HL-60/S4 treated with phorbol 12-myristate 13-acetate at 8.2 ng/mL for 4 days and 3 days (cell line): ENCODE results near the gene TUBGCP4.

Source experiments
- in situ Hi-C: fragments of 300-500 bp; cut with MboI; formaldehyde crosslinking; loops from 2 replicates; pipeline ENCODE4 v1.15.0; 2022; ENCODE audit warnings: low sequenced_read_pairs

Gene TUBGCP4

DNA sequence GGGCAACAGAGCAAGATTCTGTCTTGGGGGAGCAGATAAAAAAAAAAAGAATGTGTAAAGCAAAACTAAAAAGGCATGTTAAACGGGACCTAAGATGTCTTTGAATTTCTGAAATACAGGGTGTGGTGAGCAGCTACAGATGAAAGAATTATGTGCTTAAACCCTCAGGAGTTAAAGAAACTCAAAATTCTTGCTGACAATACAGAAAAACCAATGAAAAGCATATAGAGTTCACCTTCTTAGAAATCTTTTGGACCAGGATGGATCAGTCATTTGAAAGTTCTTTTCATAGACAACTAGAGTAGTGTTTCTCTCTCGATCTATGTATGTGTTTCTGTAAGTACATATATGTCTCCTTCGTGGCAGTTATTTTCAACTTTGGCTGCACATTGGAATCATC lies 31.4 kb downstream of the TUBGCP4 start:
- in situ Hi-C loops = no loop called here

GRCh38 chr15:43403616-43404015 lies 32.7 kb downstream of the TUBGCP4 start:
- in situ Hi-C loops = no loop called here

GRCh38 chr15:43404130-43404529 lies 33.2 kb downstream of the TUBGCP4 start:
- in situ Hi-C loops = no loop called here

- in situ Hi-C loops = no loop called here
These were observed 35.3 kb downstream of the TUBGCP4 start for GRCh38 chr15:43406189-43406588.

GRCh38 chr15:43406808-43407207 lies 35.9 kb downstream of the TUBGCP4 start:
- in situ Hi-C loops = no loop called here

DNA sequence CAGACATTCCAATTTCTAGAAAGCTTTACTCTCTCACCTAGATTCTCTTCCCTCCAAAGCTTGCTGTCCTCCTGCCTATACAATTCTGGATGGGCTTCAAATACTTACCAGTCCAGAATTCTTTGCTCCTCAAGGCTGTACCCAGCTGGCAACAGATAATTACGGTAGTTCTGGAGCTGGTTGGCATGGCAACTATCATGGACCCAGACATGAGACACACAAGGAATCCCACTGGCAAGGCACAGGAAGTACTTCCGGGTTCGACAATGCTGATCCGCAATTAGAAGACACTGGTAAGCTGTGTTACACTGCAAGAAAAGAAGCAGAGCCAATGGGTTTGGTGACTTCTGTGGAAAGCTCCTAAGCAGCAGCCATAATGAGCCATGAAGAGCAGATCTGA lies 37.9 kb downstream of the TUBGCP4 start:
- in situ Hi-C loops = no loop called here

GRCh38 chr15:43410572-43411214 lies 39.8 kb downstream of the TUBGCP4 start:
- in situ Hi-C loops = no loop called here

GRCh38 chr15:43412096-43412495 lies 41.2 kb downstream of the TUBGCP4 start:
- in situ Hi-C loops = no loop called here

DNA sequence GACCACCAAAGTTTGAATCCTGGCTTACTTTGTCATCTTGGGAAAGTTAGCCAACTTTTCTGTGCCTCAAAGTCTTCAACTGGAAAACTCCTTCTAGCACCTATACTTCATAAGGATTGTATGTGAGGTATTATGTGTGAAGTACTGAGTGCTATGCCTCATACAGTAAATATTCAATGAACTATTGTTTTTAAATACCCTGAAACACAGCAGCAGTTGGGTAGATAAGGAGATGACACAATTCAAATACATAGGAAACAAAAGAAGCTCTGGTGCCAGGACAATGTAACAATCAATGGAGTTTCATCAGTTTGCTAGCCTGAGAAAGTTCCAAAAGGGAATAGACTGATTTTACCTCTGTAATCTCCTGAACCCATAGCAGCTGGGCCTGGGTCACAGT lies 43.3 kb downstream of the TUBGCP4 start:
- in situ Hi-C loops = no loop called here

GRCh38 chr15:43420435-43420834 lies 49.5 kb downstream of the TUBGCP4 start:
- in situ Hi-C loops = no loop called here

DNA sequence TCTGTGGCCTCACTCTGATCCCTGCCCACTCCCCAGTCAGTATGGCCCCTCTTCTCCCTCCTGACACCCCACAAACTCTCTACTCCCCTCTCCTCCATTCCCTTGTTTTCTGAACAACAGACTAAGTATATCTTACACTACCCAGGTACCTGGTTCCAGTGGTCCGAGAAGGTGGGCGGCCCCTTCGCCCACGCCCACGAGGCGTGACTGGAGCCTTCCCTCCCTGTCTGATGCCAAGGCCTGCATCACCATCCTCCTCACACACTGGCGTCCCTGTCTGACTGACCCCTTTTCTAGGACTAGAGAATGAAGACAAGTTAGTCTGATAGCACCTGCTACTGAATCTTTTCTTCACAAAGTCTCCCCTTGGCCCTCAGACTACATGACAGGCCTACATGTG lies 50.0 kb downstream of the TUBGCP4 start:
- in situ Hi-C loops = no loop called here

GRCh38 chr15:43423793-43424192 lies 52.9 kb downstream of the TUBGCP4 start:
- in situ Hi-C loops = no loop called here

GRCh38 chr15:43429687-43430086 lies 58.8 kb downstream of the TUBGCP4 start:
- in situ Hi-C loops = no loop called here

GRCh38 chr15:43433165-43433564 lies 62.3 kb downstream of the TUBGCP4 start:
- in situ Hi-C loops = no loop called here

- in situ Hi-C loops = no loop called here
These were observed 62.9 kb downstream of the TUBGCP4 start for GRCh38 chr15:43433661-43434303.

DNA sequence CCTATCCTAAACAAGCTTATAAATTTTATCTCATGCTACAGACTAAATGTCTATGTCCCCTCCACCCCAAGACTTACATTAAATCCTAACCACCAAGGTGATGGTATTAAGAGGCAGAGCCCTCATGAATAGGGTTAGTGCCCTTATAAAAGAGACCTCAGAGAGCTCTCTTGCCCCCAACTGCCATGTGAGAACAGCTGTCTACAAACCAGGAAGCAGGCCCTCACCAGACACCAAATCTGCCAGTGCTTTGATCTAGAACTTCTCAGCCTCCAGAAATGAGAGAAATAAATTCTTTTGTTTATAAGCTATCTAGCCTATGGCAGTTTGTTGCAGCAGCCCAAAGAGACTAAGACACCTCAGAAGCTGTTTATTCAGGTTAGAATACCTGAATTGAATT lies 63.5 kb downstream of the TUBGCP4 start:
- in situ Hi-C loops = no loop called here

DNA sequence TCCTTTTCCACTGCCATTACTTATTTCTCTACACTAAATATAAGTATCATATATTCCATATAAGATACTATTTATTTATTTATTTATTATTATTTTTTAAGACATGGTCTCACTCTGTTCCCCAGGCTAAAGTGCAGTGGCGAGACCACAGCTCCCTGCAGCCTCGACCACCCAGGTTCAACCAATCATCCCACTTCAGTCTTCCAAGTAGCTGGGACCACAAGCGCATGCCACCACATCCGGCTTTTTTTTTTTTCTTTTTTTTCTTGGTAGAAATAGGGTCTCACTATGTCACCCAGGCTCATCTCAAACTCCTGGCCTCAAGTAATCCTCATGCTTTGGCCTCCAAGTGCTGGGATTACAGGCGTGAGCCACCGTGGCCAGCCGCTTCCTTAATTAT lies 65.5 kb downstream of the TUBGCP4 start:
- in situ Hi-C loops = no loop called here

DNA sequence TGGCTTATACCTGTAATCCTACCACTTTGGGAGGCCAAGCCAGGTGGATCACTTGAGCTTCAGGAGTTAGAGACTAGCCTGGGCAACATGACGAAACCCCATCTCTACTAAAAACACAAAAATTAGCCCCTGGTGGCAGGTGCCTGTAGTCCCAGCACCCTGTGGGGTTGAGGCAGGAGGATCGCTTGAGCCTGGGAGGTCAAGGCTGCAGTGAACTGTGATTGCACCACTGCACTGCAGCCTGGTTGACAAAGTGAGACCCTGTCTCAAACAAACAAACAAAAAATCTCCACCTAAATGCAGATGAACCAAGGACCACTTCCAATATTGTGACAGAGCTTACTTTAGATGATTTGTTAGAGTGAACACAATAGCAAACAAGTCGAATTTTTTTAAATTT lies 68.4 kb downstream of the TUBGCP4 start:
- in situ Hi-C loops = no loop called here

- in situ Hi-C loops = no loop called here
These were observed 69.9 kb downstream of the TUBGCP4 start for GRCh38 chr15:43440721-43441281.

- in situ Hi-C loops = no loop called here
These were observed 70.4 kb downstream of the TUBGCP4 start for GRCh38 chr15:43441316-43441715.

DNA sequence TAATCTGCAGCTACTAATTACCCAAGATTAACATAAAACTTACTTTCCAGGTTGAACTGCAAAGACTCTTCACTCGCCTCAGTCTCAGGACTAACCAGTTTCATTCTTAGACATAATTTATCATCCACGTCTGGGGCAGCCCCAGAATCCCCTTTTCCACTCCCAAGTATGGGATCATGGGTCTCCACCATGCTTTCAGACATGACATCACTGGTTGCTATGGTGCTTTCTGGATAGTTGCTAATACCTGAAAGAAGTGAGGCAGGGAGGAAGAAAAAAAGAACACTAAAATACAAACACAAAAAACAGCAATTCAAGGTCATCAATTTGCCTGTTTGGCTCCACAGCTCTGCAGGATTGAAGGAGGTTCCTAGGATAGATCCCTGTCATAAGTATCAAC lies 75.4 kb downstream of the TUBGCP4 start:
- in situ Hi-C loops = no loop called here

GRCh38 chr15:43449981-43450380 lies 79.1 kb downstream of the TUBGCP4 start:
- in situ Hi-C loops = no loop called here
